Fibroblast of villous mesenchyme (primary cell): Measurements from ENCODE around the gene FGF19. TPM values are rescaled to one million over a fixed set of nuclear protein-coding genes. Genes with fewer than 3 reads are reported as not detected.

Source experiments
- DNase-seq: peaks from one replicate; pipeline ENCODE4 v3.0.0-alpha.2; 2010; ENCODE audit warnings: low read depth
- H3K4me3 ChIP-seq: 2 replicates; pipeline ENCODE4 v1.5.1; 2011; ENCODE audit warnings: low read depth, mild to moderate bottlenecking, low read length
- CTCF ChIP-seq: IDR thresholded peaks from 2 replicates; pipeline ENCODE4 v1.5.1; 2012; ENCODE audit warnings: low read depth, mild to moderate bottlenecking, low read length; ENCODE audit not compliant: insufficient read depth
- total RNA-seq: library from RNA; depleted of rRNA; stranded (reverse); fragments of >200 nt; gene quantifications from 2 replicates; pipeline ENCODE4 v1.2.3, GENCODE V29; 2012

FGF19 gene
- total RNA-seq, 1 donor = not detected

GRCh38 chr11:69704508-69705253 lies 859 bp upstream of the FGF19 start:
- peak; percentile 53 for TF ChIP-seq CTCF
- no peak overlapping the region for H3K4me3 ChIP-seq
- DNase-seq = no peak

GRCh38 chr11:69703453-69703767 lies 412 bp downstream of the FGF19 start:
- DNase-seq = no peak
- H3K4me3 ChIP-seq = no peak overlapping the region
- no peak for TF ChIP-seq CTCF

- TF ChIP-seq CTCF = no peak
- DNase-seq = no peak
- no peak overlapping the region for H3K4me3 ChIP-seq
Observed at GRCh38 chr11:69702769-69703452, 911 bp downstream of the FGF19 start.

GRCh38 chr11:69702239-69702691 lies 1.6 kb downstream of the FGF19 start:
- no peak for DNase-seq
- no peak overlapping the region for H3K4me3 ChIP-seq
- TF ChIP-seq CTCF = no peak

GRCh38 chr11:69700278-69701140 lies 3.3 kb downstream of the FGF19 start:
- DNase-seq = peak; percentile 75

More at GRCh38 chr11:69700278-69701140, 3.3 kb downstream of the FGF19 start:
- no peak for TF ChIP-seq CTCF
- no peak overlapping the region for H3K4me3 ChIP-seq
